Epithelial cell of esophagus (primary cell): ENCODE data around the gene CLEC16A.
A peak's percentile ranks its signal among the peaks of the same experiment; 100 is the strongest.

ENCODE experiments used
- DNase-seq: peaks from one replicate; pipeline ENCODE4 v3.0.0; 2010; ENCODE audit warnings: low read depth
- H3K4me3 ChIP-seq: 2 replicates; pipeline ENCODE4 v1.5.1; 2011; ENCODE audit warnings: mild to moderate bottlenecking, low read length, control low read depth
- CTCF ChIP-seq: IDR thresholded peaks from 2 replicates; pipeline ENCODE4 v1.5.1; 2011; ENCODE audit warnings: low read depth, mild to moderate bottlenecking, low read length, control low read depth, inconsistent platforms; ENCODE audit not compliant: insufficient read depth; ENCODE audit errors: missing control alignments

Gene CLEC16A

GRCh38 chr16:11001611-11002010 lies 57.2 kb downstream of the CLEC16A start:
- DNase-seq = no peak

GRCh38 chr16:11003141-11003540 lies 58.8 kb downstream of the CLEC16A start:
- no peak overlapping the region for H3K4me3 ChIP-seq
- TF ChIP-seq CTCF = no peak
- no peak for DNase-seq

More at GRCh38 chr16:11001611-11002010, 57.2 kb downstream of the CLEC16A start:
- no peak overlapping the region for H3K4me3 ChIP-seq
- no peak for TF ChIP-seq CTCF

GRCh38 chr16:11004351-11004750 lies 60.0 kb downstream of the CLEC16A start:
- TF ChIP-seq CTCF = no peak
- H3K4me3 ChIP-seq = no peak overlapping the region
- DNase-seq = peak; percentile 32

GRCh38 chr16:11004973-11005610 lies 60.7 kb downstream of the CLEC16A start:
- DNase-seq = peak; percentile 69
- no peak overlapping the region for H3K4me3 ChIP-seq
- TF ChIP-seq CTCF = no peak

- no peak for TF ChIP-seq CTCF
- DNase-seq = peak; percentile 79
- no peak overlapping the region for H3K4me3 ChIP-seq
Observed at GRCh38 chr16:11005611-11005975, 61.2 kb downstream of the CLEC16A start.

GRCh38 chr16:11006656-11007055 lies 62.3 kb downstream of the CLEC16A start:
- TF ChIP-seq CTCF = no peak
- H3K4me3 ChIP-seq = no peak overlapping the region
- no peak for DNase-seq

- TF ChIP-seq CTCF = no peak
- no peak overlapping the region for H3K4me3 ChIP-seq
- DNase-seq = no peak
Observed at GRCh38 chr16:11007714-11008280, 63.4 kb downstream of the CLEC16A start.
